ENCODE results near the gene FRMD1. TPM values are rescaled to one million over a fixed set of nuclear protein-coding genes. Genes with fewer than 3 reads are reported as not detected.

The FRMD1 gene
- total RNA-seq, 1 experiment from 2014 or later, result not detected

- H3K9ac ChIP-seq (ENCODE audit: low read length), result no peak overlapping the region
- CTCF ChIA-PET, result no interaction called here
- H3K4me3 ChIP-seq (replicated peaks in 1 of 2; ENCODE audit: low read depth in 1 of 2, low read length in 2 of 2), result no peak overlapping the region
- no peaks in the 10 kb centered on the region for H3K79me2 ChIP-seq (ENCODE audit: insufficient read depth, low read length)
- H3K27me3 ChIP-seq (ENCODE audit: insufficient read depth, low read length), result no peaks in the 10 kb centered on the region
- H3K4me2 ChIP-seq (ENCODE audit: low read length), result no peak overlapping the region
- intact Hi-C loops (cut with micrococcal nuclease), result no loop called here
- no peaks in the 10 kb centered on the region for H3K36me3 ChIP-seq (ENCODE audit: control insufficient read depth in 1 of 2, insufficient read depth in 2 of 2, low read length in 2 of 2)
- H3K4me1 ChIP-seq (ENCODE audit: control insufficient read depth in 1 of 2, insufficient read depth in 2 of 2, low read length in 2 of 2), result no peaks in the 10 kb centered on the region
- POLR2A ChIA-PET, result no interaction called here
- H3K9me3 ChIP-seq (ENCODE audit: control insufficient read depth in 1 of 2, insufficient read depth in 1 of 2, low read depth in 1 of 2, low read length in 2 of 2), result no peaks in the 10 kb centered on the region
- H3K9me2 ChIP-seq (ENCODE audit: insufficient read depth), result no peaks in the 10 kb centered on the region
- no peaks in the 10 kb centered on the region for H4K20me1 ChIP-seq (ENCODE audit: insufficient read depth)
- TF ChIP-seq ZBTB33 (IDR thresholded peaks at IDR 0.05; ENCODE audit: extremely low read depth, insufficient replicate concordance, low read length) (no peak), ZFX (IDR thresholded peaks at IDR 0.05) (no peak), SP1 (IDR thresholded peaks at IDR 0.05; ENCODE audit: low read depth) (no peak), TCF7L2 (IDR thresholded peaks at IDR 0.05; ENCODE audit: borderline replicate concordance, extremely low read depth, insufficient read depth, insufficient read length) (no peak), CBX3 (IDR thresholded peaks at IDR 0.05; ENCODE audit: low read depth) (no peak), JUND (IDR thresholded peaks at IDR 0.05) (no peak), YY1 (IDR thresholded peaks at IDR 0.05; ENCODE audit: extremely low read depth, insufficient replicate concordance, low read depth, low read length) (no peak), ATF3 (IDR thresholded peaks at IDR 0.05) (no peak)
- TF ChIP-seq, protein P1, sequence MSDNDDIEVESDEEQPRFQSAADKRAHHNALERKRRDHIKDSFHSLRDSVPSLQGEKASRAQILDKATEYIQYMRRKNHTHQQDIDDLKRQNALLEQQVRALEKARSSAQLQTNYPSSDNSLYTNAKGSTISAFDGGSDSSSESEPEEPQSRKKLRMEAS (IDR thresholded peaks at IDR 0.05), result no peak
- RAD21 ChIA-PET (ENCODE audit: low non-redundant PET in 1 of 2, low total read pairs in 2 of 2, uncharacterized antibody in 2 of 2, unreplicated experiment in 2 of 2), result no interaction called here
- no TSS peak for BruUV-seq (replicated peaks)
- no peak overlapping the region for H2AFZ ChIP-seq (ENCODE audit: low read depth, low read length, poor library complexity, severe bottlenecking)
- H3K27ac ChIP-seq (ENCODE audit: low read depth, low read length), result no peak overlapping the region
- ATAC-seq (no peak), DNase-seq (ENCODE audit: low read depth, low spot score) (no peak)
These were observed 18.2 kb upstream of the FRMD1 start for GRCh38 chr6:168097221-168097620.

Data from HCT116 (cell line).